AG08396 (cell line): ENCODE measurements around the gene DLGAP3.

Experiments
- DNase-seq: peaks from one replicate; pipeline ENCODE4 v3.0.0; 2012; ENCODE audit warnings: low spot score, mixed read lengths

DLGAP3 gene

DNA sequence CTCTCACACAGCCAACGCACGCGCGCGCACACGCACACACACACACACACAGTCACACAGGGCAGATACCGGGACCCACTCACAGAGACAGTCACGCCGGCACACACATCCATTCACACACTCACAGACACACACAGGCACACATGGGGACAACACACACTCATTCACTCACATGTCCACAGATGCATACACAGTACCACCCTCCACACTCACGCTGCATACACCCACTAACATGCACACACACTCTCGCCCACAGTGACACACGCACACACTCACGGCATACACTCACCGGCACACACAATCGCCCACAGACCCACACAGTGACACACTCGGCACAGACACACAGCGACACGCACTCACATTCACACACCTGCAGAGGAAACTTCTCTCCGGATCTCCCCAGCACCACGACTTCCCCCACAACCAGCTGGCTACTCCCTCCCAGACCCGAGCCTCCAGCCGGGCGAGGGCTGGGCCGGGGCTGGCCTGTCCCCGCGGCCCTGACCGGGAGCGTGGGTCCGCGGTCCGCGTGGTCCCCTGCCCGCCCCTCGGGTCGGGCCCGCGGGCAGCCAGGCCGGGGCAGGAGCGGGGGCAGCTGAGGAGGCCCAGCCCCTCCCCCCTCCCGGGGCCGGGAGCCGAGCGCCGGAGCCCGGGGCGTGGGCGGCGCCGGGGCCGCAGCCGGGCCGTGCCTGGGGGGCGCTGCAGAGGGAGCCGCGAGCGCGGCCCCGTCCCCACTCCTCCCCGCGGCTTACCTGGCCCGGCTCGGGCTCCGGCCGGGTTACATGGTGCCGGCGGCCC is 552 bp downstream of the DLGAP3 start:
- DNase-seq, result no peak

DNA sequence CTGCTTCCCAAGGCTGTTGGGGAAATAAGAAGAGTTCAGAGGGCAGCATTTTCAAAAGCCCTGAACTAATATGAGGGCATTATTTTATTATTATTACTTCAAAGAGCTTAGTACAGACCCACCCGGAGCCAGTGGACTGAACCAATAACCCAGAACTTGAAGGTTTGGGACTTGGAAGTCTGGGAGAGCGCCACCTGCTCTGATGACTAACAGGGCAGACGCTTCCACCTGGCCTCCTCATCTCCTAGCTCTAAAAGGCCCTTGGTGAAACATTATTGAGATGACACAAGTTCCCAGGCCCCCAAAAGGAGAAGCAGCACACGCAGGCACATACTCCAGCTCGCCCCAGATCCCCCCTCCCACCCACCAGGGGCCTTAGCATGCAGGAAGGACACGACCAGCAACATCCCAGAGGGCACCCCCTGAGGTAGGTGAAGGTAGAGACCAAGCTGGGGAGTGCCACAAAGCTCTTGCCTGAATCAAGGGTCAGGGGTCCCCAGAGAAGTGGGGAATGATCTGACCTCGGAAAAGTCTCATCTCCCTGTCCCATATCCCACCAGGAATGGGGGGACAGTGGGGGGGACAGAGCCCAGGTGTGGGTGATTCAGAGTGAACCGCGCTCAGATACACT is 1.3 kb downstream of the DLGAP3 start:
- no peak for DNase-seq

DNA sequence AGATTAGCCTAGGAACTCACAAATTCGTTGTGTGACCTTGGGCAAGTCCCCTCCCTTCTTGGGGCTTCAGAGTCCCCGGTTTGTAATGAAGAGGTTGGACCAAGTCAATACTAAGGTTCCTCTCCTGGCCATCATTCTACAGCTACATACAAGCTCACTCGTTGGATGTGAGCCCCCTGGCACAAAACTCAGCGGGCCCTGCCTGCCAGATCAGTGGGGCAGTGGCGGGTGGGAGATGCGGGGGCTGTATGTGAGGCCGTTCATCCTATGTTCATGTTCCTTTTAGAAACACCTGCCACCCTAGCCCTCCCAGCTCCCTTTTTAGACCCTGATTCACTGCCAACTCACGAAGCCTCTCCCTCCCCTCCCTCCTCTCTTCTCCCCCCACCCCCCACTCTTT is 2.1 kb downstream of the DLGAP3 start:
- DNase-seq, result no peak

DNA sequence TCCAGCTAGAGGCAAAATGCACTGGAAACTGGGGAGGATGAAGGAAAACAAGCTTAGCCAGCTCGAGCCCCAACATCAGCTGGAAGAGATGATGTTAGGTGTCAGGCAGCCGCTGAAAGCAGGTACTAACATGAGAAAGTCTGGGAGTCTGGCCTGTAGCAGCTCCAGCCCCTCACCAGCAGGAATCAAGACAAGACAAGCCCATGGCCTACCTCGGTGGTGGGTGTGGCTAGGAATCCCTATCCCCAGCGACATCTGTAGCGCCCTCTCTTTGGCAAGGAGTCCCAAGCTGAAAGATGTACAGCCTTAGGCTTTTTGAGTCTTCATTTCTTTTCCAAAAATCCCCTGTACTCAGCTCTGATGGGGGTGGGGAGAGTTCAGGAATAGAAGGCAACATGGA is 2.6 kb downstream of the DLGAP3 start:
- DNase-seq, result no peak

DNA sequence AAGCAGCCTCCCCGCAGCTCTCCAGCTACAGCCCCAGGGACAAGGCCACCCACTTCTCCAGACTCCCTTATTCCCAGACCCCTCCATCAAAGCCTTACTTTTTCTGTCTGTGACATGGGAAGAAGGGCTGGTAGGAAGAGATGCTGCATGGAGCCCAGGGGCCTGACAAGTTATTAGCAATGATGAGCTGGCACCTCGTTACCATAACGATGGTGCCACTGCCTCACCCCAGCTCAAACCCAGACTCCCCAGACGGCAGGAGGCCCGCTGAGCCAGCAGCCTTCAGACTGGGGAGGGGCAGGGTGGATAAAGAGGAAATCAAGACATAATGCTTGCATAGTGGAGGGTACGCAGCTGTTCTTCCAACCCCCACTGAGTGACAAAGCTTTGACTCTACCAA is 3.3 kb downstream of the DLGAP3 start:
- DNase-seq, result no peak

DNA sequence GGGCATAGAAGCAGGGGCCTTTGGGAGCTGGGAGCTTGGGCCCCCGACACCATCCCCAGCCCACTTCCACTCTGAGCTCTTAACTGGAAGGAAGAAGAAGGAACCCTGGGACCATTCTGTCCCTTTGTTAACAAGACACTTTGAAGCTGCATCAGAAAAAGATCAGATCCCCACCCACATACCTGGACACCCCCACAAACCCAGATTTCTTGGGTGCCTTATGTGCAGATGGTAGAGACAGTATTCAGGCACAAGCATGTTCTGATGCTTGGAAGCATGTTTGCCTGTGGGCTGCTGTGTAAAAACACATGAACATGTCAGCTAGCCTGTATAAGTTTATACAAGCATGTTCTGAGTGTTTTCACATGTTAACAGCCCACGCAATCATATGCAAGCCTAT is 3.7 kb downstream of the DLGAP3 start:
- no peak for DNase-seq

DNA sequence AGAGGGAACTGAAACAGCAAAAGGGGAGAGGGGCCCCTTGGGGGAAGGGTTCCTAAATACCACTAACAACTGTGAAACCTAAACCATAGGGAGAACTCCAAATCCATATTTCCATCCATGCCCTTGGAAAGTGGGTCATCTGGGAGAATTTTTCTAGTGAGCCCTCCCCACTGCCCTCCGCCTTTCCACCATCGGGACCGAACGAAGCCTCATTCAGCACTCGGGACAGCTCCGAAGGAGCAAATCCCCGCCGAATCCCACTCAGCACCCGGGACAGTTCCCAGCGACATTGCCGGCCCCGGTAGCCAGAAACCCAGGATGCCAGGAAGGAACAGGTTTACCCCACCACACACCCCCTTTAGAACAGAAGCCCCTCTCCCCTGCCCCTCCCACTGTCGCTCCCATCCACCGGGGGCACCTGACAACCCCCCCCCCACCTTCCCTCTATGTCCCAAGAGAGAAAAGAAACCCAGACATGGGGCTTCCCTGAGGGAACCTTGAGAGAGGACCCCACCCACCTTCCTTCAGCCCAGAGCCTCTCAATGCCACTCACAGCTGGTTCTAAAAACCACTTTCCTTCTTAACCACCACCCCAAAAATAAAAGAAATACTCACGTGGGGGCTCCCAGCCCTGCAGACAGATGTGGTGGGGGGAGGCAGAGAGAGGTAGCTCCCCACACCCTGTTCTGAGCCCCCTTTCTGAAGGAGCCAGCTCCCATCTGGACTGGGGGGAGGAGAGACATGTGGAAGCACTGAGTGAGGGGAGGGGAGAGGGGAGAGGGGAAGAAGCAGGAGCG is 4.5 kb downstream of the DLGAP3 start:
- peak; percentile 93 for DNase-seq

DNA sequence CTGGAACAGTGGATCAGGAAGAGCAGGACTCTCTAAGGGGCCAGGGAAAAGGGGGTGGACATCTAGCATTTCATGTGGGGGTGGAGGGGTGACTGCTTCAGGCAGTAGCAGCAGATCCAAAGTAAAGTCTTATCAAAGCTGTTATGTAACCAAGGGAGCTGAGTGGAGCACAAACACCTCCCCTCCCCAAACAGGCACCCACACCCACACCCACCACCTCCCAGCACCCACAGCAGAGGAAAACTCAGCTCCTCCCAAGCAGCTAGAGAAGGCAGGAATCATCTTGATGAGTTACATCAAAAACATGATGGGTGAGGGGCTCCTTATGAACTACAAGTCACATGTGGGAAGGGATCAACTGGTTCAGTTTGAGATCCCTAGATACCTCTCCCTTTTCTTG is 6.0 kb downstream of the DLGAP3 start:
- no peak for DNase-seq

DNA sequence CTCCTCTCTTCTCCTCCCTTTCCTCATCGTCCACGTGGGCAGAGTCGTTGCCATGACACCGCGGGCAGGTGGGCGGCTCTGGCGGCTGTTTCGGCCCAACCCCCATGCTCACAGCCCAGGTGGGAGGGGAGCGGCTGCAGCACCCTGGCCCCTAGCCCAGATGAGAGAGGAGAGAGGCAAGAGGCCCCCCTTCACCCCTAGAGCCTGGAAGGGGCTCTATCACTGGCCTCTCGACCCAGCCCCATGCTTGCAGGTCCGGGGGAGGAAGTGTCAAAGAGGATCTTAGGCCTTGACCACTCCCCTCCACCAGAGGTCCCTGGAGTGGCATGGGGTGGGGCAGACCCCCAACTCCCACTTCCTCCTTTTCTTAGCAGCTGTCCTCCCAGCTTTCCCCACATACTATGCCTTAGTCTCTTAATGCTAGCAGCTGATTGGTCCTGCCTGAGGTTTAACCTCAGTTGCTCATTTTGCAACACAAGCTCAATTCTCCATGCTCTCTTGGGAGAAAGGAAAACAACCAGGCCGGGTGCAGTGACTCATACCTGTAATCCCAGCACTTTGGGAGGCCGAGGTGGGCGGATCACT is 10.4 kb downstream of the DLGAP3 start:
- no peak for DNase-seq

DNA sequence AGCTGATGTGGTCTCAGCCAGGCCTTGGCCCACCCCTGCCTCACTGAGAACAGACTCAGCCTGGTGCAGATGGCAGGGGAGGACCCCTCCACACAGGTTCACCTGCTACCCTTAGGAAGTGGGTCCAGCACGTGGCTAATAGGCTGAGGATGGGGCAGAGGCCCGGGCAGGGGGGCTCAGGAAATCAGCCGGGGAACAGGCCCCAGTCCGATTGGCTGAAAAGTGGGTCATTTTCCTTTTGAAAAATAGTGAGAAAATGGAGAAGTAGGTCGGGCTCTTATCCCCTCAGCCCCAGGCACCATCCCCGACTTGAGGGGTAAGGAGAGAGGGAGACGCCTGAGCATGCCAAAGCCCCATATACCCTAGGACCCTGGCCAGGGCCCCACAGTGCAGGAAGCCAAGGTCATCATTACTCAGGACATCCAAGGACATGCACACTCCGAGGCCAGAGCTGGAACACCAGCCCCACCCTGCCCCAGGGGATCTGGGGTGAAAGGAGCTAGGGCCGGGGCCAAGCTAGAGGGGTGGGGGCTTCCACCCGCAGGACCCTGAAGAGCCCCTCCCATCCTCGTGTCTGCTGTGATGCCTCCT is 11.0 kb downstream of the DLGAP3 start:
- DNase-seq, result no peak

DNA sequence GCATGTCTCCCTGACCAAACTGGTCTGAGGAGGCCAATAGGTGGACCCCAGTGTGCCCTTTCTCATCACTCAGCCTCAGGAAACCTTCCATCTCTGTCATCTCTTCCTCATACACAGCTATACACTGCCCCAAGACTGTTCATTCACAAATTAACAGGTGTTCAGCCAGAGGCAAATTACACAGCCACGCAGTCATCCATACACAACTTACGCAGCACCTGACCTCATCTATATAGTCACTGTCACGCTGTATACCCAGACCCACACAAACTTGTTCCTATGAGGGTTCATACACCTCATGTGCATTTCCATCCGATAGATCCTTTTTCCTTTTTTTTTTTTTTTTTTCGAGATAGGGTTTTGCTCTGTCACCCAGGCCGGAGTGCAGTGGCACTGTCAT is 12.4 kb downstream of the DLGAP3 start:
- DNase-seq, result no peak

DNA sequence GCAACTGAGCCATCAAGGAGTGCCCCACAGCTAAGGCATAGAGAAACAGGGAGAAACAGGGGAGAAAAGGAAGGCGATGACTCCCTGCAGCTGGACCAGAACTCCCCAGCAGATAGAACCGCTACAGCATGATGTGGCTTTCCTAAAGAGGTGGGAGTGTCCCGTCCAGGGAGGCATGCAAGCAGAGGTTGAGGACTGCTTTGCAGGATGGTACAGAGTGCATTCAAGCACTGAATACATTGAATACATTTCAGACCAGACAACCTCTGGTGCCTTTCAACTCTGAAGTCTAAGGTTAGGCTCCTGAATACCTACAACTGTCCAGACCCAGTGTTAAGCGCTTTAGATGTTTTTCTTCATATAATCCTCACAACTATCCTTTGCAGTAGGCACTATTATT is 13.3 kb downstream of the DLGAP3 start:
- no peak for DNase-seq

DNA sequence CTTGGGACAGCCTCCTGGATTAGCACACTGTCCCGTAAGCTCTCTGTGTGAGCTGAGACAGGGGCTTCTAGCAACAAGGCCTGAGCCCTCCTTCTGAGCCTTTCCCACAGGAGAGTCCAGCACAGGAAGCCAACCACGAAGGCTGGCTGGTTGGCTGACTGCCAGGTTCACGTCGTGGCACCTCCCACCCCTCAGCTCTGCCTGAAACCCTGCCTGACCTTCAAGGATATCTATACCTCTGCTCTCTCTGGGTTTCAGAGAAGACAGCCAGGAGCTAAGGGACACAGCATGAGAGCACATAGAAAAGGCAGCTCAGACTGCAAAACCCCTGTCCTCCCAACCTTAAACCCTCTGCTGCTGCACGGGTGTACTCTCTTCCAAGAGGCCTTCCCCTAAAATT is 13.9 kb downstream of the DLGAP3 start:
- DNase-seq, result no peak

DNA sequence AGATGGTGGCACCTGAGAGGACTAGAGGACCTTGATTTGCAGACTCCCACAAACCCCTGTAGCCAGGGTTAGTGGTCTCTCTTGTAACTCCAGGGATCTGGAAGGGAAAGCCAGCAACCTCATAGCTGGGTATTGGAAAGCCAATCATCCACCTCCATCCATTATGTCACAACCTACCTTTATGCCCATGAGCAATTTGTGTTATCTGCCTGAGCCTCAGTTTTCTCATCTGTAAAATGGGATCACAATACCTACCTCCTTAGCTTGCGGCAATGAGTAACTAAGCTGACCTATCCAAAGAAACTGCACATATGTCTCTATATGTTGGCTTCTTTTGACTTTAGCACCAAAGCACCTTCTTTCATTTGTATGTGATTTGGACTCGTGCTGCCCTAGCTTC is 14.5 kb downstream of the DLGAP3 start:
- DNase-seq, result no peak

DNA sequence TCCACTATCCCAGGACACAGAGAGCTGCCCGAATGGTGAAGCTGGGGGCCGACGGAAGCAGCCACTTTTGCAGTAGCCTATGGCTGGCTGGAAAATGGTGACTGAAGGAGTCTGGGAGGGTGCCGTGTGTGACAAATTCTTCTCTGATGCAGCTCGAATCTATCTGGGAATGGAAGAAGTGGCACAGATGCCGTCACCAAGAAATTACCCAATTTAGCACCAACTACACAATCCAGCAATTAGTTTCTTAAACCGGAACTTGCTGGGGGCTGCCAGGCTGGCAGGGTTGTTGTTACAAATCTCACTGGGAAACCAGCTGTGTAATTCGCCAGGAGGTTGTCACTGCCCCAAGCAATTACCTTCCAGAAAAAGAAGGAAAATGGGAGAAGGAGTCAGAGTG is 18.0 kb downstream of the DLGAP3 start:
- DNase-seq, result no peak

DNA sequence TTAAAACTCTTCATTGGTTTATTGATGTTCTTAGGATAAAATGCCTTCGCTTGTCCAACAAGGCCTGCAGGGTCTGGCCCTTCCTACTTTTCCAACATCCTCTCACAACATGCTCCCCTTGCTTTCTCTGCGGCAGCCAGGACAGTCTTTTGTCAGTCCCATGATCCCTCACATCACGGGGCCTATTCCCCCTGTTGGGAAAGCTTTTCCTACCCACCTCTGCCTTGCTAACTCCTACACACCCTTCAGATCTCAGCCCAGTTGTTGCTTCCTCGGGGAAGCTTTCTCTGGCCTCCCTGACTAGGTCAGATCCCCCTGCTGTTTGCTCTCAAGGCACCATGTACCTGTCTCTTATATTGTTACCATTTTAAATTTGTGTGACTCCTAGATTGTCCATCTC is 19.0 kb downstream of the DLGAP3 start:
- no peak for DNase-seq

DNA sequence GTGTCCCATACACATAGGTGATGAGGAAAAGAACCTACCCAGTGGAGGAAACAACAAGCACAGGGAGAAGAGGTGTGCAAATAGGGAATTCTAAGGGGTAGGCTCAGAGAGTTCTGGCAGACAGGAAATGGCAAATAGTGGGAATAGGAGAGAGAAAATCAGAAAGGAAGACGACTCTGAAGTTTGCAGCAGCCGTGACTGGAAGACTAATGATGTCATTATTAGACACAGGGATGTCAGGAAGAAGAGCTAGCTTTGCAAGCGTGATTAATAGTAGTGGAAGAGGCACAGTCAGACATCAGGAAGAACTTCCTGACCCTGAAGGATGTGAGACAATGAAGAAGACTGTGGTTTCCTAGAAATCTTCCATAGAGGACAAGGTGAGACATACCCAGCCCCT is 21.1 kb downstream of the DLGAP3 start:
- DNase-seq, result no peak

DNA sequence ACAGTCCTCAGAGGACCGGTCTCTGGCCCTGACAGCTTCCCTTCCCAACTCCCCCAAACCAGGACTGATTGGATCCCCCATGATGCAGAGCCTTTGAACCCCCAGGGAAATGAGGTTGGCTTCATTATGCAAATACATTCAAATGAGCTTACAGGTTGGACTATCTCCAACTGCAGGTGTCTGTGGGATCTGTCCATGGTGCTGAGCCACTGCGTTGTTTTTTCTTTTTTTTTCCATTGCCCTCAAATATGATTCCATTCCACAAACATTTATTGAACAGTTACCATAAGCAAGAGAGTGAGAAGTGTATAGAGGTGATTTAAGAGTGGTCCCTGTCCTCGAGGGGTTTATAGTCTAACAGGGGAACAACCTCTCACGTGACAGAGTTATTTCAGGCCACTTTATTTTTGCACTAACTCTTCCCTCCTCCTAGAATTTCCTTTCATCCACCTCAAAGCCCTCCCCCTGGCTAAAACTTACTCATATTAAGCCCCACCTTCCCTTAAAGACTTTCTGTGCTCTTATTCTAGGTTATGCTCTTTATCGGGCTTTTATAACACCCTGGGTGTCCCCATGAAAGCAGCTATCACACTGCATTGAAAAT is 21.9 kb downstream of the DLGAP3 start:
- DNase-seq, result no peak

DNA sequence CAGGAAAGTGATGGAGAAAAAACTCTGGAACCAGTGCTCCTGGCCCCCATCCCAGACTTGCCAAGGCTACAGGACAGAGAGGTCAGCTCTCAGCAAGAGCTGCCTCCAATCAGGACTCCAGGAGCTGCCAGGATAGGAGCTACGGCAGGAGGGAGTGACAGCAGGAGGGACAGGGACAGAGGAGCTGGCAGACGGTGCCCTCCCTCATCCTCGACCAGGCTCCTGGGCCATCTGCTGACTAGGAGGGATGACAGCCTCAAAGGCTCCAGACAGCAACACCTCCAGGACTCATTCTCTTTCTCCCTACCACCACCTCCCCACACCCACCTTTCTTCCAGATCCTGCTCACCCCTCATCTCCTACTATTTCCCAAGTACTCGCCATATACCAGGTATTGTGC is 22.7 kb downstream of the DLGAP3 start:
- DNase-seq, result no peak

DNA sequence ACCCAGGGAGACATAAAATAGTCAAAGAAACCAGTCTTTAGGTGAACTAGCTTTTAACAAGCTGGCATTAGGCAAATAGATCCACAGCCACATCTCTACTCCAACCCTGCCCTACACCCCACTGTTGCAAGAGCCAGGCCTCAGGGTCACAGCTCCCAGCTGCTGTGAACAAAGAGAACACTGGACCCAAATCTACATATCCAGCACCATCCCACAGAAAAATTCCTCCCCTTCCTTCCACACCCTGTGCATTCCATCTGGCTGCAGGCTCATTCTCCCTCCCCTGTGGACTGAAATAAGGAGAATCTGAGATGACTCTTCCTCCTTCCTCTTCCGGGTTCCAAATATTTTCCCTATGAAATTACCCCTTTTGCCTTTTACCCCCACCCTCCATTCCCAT is 23.2 kb downstream of the DLGAP3 start:
- DNase-seq, result no peak

DNA sequence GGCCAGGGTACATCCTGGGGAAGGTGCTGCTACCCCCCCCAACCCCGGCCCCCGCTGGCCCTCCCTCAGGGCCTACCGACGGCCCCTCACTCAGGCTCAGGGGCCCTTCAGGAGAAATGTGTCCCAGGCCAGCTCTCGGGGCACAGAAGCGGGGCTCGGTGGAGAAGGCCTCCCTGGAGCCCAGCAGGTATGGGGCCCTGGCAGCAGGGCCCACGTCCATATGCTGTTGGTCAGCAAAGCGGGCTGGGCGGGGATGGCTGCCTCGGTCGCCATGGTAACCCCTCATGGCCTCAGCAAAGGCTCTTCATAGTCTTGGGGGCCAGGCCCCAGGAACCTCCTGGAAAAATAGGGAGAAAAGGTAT is 24.4 kb downstream of the DLGAP3 start:
- no peak for DNase-seq
